Liver (tissue), 9 donors: Measurements from ENCODE around the gene B4GALT6. TPM values are rescaled to one million over a fixed set of nuclear protein-coding genes. Genes with fewer than 3 reads are reported as not detected.

ENCODE experiments used
- DNase-seq: peaks from one replicate; pipeline ENCODE4 v3.0.0-alpha.2; 2017; ENCODE audit warnings: low spot score
- H3K27ac ChIP-seq, 2 donors: one replicate each; pipeline ENCODE4 v1.7.0; 2013; ENCODE audit warnings: inconsistent platforms in 2 of 2, low read length in 2 of 2, control low read depth in 1 of 2, low read depth in 1 of 2, mild to moderate bottlenecking in 1 of 2
- H3K27me3 ChIP-seq, 4 donors: one replicate each; pipeline versions ENCODE4 v1.6.1 to v1.7.0; 2013; ENCODE audit warnings: low read length in 3 of 4, inconsistent platforms in 1 of 4, mild to moderate bottlenecking in 1 of 4, moderate library complexity in 1 of 4; ENCODE audit not compliant: control insufficient read depth in 4 of 4, insufficient read depth in 4 of 4
- H3K36me3 ChIP-seq, 4 donors: one replicate each; pipeline versions ENCODE4 v1.6.1 to v1.7.0; 2013; ENCODE audit warnings: low read length in 3 of 4, mild to moderate bottlenecking in 3 of 4, low read depth in 1 of 4, moderate library complexity in 1 of 4; ENCODE audit not compliant: control insufficient read depth in 4 of 4, insufficient read depth in 3 of 4
- H3K4me1 ChIP-seq, 4 donors: one replicate each; pipeline versions ENCODE4 v1.6.1 to v1.7.0; 2013; ENCODE audit warnings: low read length in 3 of 4, mild to moderate bottlenecking in 3 of 4, moderate library complexity in 1 of 4; ENCODE audit not compliant: control insufficient read depth in 4 of 4, insufficient read depth in 4 of 4
- H3K4me3 ChIP-seq, 3 donors: one replicate each; pipeline versions ENCODE4 v1.6.1 to v1.7.0; 2013; ENCODE audit warnings: low read length in 3 of 3, control low read depth in 1 of 3, low read depth in 1 of 3, mild to moderate bottlenecking in 1 of 3
- H3K9ac ChIP-seq, 2 donors: one replicate each; pipeline ENCODE4 v1.7.0; 2013; ENCODE audit warnings: low read length in 2 of 2, mild to moderate bottlenecking in 2 of 2, moderate library complexity in 2 of 2, control low read depth in 1 of 2, low read depth in 1 of 2
- H3K9me3 ChIP-seq, 4 donors: one replicate each; pipeline versions ENCODE4 v1.6.1 to v1.7.0; 2013; ENCODE audit warnings: low read length in 3 of 4; ENCODE audit not compliant: control insufficient read depth in 4 of 4
- CTCF ChIP-seq: fragments of 150-350 bp; IDR thresholded peaks from 2 replicates; pipeline ENCODE4 v1.5.1; 2017; ENCODE audit warnings: improper control_type of control experiment, low read depth, low read length; ENCODE audit not compliant: missing input control
- EGR1 ChIP-seq, 2 donors: IDR thresholded peaks; 2 replicates each; pipeline ENCODE4 v1.6.1; 2016 to 2018; ENCODE audit warnings: antibody characterized with exemption in 2 of 2, low read depth in 2 of 2
- FOXA1 ChIP-seq: IDR thresholded peaks from 2 replicates; pipeline ENCODE4 v1.6.1; 2016; ENCODE audit warnings: antibody characterized with exemption
- HNF4A ChIP-seq, 2 donors: conservative IDR thresholded peaks; 2 replicates each; pipeline ENCODE4 v1.6.1; 2016; ENCODE audit warnings: antibody characterized with exemption in 2 of 2, mild to moderate bottlenecking in 2 of 2
- HNF4G ChIP-seq: IDR thresholded peaks from 2 replicates; pipeline ENCODE4 v1.6.1; 2016; ENCODE audit warnings: antibody characterized with exemption
- JUND ChIP-seq, 2 donors: IDR thresholded peaks; 2 replicates each; pipeline ENCODE4 v1.6.1; 2016; ENCODE audit warnings: antibody characterized with exemption in 2 of 2
- MAX ChIP-seq: IDR thresholded peaks from 2 replicates; pipeline ENCODE4 v1.6.1; 2016; ENCODE audit warnings: antibody characterized with exemption
- NR2F2 ChIP-seq: IDR thresholded peaks from 2 replicates; pipeline ENCODE4 v1.6.1; 2016; ENCODE audit warnings: antibody characterized with exemption
- RAD21 ChIP-seq, 2 donors: IDR thresholded peaks; 2 replicates each; pipeline ENCODE4 v1.6.1; 2016; ENCODE audit warnings: antibody characterized with exemption in 2 of 2, mild to moderate bottlenecking in 2 of 2
- RXRA ChIP-seq, 2 donors: IDR thresholded peaks; 2 replicates each; pipeline ENCODE4 v1.6.1; 2017 to 2018; ENCODE audit warnings: antibody characterized with exemption in 2 of 2, mild to moderate bottlenecking in 1 of 2
- SP1 ChIP-seq: IDR thresholded peaks from 2 replicates; pipeline ENCODE4 v1.6.1; 2018; ENCODE audit warnings: antibody characterized with exemption, mild to moderate bottlenecking
- TAF1 ChIP-seq: conservative IDR thresholded peaks from 2 replicates; pipeline ENCODE4 v1.6.1; 2016; ENCODE audit warnings: antibody characterized with exemption, mild to moderate bottlenecking
- YY1 ChIP-seq: IDR thresholded peaks from 2 replicates; pipeline ENCODE4 v1.6.1; 2016; ENCODE audit warnings: antibody characterized with exemption, mild to moderate bottlenecking
- WGBS: extraction: QIAGEN DNeasy Blood & Tissue Kit; methylation state at CpG from one replicate; pipeline ENCODE4 v1.1.7; 2013; 5-methylcytosine and 5-hydroxymethylcytosine counted together
- polyA plus RNA-seq, 2 donors: library from polyadenylated mRNA; stranded (reverse) in 1 of 2; unstranded in 1 of 2; fragments of 200-250 nt in 1 of 2; fragments of >200 nt in 1 of 2; fragmentation: Nextera tagmentation in 1 of 2; extraction: Ambion mirVana in 1 of 2; gene quantifications; one replicate each; pipeline versions ENCODE4 v1.2.1 to v1.2.3, GENCODE V29; 2013 to 2015
- total RNA-seq, 2 donors: library from RNA; depleted of rRNA; stranded (reverse); fragments of >200 nt; gene quantifications; one replicate each; pipeline ENCODE4 v1.2.3, GENCODE V29; 2014
- TF ChIP-seq, protein P1 (sequence below): IDR thresholded peaks from 2 replicates; pipeline ENCODE4 v1.6.1; 2016; ENCODE audit warnings: antibody characterized with exemption, mild to moderate bottlenecking
- TF ChIP-seq, protein P2 (sequence below): IDR thresholded peaks from 2 replicates; pipeline ENCODE4 v1.6.1; 2016; ENCODE audit warnings: antibody characterized with exemption
- TF ChIP-seq, protein P3 (sequence below): IDR thresholded peaks from 2 replicates; pipeline ENCODE4 v1.6.1; 2016; ENCODE audit warnings: antibody characterized with exemption
- donor health status: healthy.
- donor health status: healthy.
- donor health status: healthy.
- donor health status: healthy.
- donor health status: healthy.

The B4GALT6 gene
- total and polyA plus RNA-seq, 4 donors = 0.48 to 4.2 (median 0.61) TPM

- no peak overlapping the region for H3K4me3 ChIP-seq
- 90% methylated on average over 3 of the region's 3 CpGs for WGBS
- H3K4me1 ChIP-seq = no peaks in the 10 kb centered on the region
- no peaks in the 10 kb centered on the region for H3K27me3 ChIP-seq
- no peaks in the 10 kb centered on the region for H3K36me3 ChIP-seq
- TF ChIP-seq RAD21 (IDR thresholded peaks at IDR 0.05) (no peak), MAX (no peak), JUND (IDR thresholded peaks at IDR 0.05) (no peak), SP1 (no peak), YY1 (no peak), CTCF (no peak)
- TF ChIP-seq, protein P1, sequence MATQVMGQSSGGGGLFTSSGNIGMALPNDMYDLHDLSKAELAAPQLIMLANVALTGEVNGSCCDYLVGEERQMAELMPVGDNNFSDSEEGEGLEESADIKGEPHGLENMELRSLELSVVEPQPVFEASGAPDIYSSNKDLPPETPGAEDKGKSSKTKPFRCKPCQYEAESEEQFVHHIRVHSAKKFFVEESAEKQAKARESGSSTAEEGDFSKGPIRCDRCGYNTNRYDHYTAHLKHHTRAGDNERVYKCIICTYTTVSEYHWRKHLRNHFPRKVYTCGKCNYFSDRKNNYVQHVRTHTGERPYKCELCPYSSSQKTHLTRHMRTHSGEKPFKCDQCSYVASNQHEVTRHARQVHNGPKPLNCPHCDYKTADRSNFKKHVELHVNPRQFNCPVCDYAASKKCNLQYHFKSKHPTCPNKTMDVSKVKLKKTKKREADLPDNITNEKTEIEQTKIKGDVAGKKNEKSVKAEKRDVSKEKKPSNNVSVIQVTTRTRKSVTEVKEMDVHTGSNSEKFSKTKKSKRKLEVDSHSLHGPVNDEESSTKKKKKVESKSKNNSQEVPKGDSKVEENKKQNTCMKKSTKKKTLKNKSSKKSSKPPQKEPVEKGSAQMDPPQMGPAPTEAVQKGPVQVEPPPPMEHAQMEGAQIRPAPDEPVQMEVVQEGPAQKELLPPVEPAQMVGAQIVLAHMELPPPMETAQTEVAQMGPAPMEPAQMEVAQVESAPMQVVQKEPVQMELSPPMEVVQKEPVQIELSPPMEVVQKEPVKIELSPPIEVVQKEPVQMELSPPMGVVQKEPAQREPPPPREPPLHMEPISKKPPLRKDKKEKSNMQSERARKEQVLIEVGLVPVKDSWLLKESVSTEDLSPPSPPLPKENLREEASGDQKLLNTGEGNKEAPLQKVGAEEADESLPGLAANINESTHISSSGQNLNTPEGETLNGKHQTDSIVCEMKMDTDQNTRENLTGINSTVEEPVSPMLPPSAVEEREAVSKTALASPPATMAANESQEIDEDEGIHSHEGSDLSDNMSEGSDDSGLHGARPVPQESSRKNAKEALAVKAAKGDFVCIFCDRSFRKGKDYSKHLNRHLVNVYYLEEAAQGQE = no peak
- H3K9me3 ChIP-seq = peaks cover 0 to 2% (median 0%) of the 10 kb centered on the region in 4 donors
- no peak overlapping the region for H3K9ac ChIP-seq
- no peak for DNase-seq
- no peak overlapping the region for H3K27ac ChIP-seq
These were observed 11.6 kb upstream of the B4GALT6 start for GRCh38 chr18:31695989-31696388.

DNA sequence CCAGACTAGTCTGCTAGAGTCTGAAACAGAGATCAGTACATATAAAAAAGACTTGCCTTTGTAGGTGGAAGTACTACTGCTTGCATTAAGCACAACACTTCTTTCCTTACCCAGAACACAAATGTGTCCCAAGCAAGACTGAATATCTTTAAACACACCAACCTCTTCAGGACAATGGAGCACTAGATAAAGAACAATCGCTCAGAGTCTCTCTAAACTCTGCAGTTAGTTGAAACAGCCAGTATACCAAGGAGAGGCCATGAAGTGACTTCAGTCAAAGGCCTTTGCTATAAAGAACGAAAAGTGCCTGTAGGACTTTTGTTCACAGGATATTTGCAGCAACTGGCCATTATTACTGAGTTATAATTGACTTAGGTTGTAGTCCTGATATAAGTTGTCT, 9.9 kb upstream of the B4GALT6 start:
- Histone ChIP-seq H3K9me3 (peaks cover 0 to 2% (median 0%) of the 10 kb centered on the region in 4 donors), H3K9ac (no peak overlapping the region), H3K36me3 (no peaks in the 10 kb centered on the region), H3K4me3 (no peak overlapping the region), H3K27ac (no peak overlapping the region), H3K27me3 (no peaks in the 10 kb centered on the region), H3K4me1 (no peaks in the 10 kb centered on the region)
- 79% methylated on average over 2 of the region's 2 CpGs for WGBS
- TF ChIP-seq EGR1 (IDR thresholded peaks at IDR 0.05; ENCODE audit: low read depth in 2 of 2) (no peak), RXRA (IDR thresholded peaks at IDR 0.05) (no peak), HNF4A (conservative IDR thresholded peaks at IDR 0.05) (no peak), JUND (IDR thresholded peaks at IDR 0.05) (no peak), FOXA1 (no peak), MAX (no peak), NR2F2 (no peak), RAD21 (IDR thresholded peaks at IDR 0.05) (no peak), SP1 (no peak), TAF1 (no peak), HNF4G (no peak)
- TF ChIP-seq, protein P2, sequence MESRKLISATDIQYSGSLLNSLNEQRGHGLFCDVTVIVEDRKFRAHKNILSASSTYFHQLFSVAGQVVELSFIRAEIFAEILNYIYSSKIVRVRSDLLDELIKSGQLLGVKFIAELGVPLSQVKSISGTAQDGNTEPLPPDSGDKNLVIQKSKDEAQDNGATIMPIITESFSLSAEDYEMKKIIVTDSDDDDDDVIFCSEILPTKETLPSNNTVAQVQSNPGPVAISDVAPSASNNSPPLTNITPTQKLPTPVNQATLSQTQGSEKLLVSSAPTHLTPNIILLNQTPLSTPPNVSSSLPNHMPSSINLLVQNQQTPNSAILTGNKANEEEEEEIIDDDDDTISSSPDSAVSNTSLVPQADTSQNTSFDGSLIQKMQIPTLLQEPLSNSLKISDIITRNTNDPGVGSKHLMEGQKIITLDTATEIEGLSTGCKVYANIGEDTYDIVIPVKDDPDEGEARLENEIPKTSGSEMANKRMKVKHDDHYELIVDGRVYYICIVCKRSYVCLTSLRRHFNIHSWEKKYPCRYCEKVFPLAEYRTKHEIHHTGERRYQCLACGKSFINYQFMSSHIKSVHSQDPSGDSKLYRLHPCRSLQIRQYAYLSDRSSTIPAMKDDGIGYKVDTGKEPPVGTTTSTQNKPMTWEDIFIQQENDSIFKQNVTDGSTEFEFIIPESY = no peak
- TF ChIP-seq, protein P3, sequence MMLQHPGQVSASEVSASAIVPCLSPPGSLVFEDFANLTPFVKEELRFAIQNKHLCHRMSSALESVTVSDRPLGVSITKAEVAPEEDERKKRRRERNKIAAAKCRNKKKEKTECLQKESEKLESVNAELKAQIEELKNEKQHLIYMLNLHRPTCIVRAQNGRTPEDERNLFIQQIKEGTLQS = no peak
- DNase-seq = no peak
